C4-2B (cell line): ENCODE data around the gene IFNGR2.
"Not testable (repeated sequence)": the region's sequence is repeated elsewhere in the genome, so short reads cannot be mapped to it uniquely, and the experiment has no call there.

Source experiments
- H3K27ac ChIP-seq: fragments of 450-650 bp; 2 replicates; pipeline ENCODE4 v1.5.1; 2017
- CTCF ChIP-seq: fragments of 450-650 bp; conservative IDR thresholded peaks from 2 replicates; pipeline ENCODE4 v1.5.1; 2017; ENCODE audit warnings: mild to moderate bottlenecking
- ZFX ChIP-seq: fragments of 450-650 bp; IDR thresholded peaks from 2 replicates; pipeline ENCODE4 v1.6.1; 2017

IFNGR2 gene

DNA sequence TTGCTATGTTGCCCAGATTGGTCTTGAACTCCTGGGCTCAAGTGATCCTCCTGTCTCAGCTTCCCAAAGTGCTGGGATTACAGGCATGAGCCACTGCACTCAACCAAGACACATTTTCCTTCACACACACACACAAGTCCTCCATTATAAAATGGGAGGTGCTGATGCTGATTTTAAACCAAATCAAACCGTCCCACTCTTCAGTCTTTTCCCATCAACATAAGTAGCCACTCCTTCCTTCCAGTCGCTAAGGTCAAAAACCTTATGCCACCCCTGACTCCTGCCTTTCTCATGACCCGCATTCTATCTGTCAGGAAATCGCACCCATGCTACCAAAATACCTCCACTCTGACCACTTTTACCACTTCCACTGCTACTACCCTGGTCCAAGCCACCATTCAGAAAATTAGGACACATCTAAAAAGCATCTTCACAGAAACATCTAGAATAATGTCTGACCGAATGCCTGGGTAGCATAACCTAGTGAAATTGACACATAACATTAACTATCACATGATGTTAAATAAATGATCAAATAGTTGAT is 28.0 kb upstream of the IFNGR2 start:
- H3K27ac ChIP-seq, result peak overlapping the region; percentile 48; the same call in 1 of the 2 replicates

DNA sequence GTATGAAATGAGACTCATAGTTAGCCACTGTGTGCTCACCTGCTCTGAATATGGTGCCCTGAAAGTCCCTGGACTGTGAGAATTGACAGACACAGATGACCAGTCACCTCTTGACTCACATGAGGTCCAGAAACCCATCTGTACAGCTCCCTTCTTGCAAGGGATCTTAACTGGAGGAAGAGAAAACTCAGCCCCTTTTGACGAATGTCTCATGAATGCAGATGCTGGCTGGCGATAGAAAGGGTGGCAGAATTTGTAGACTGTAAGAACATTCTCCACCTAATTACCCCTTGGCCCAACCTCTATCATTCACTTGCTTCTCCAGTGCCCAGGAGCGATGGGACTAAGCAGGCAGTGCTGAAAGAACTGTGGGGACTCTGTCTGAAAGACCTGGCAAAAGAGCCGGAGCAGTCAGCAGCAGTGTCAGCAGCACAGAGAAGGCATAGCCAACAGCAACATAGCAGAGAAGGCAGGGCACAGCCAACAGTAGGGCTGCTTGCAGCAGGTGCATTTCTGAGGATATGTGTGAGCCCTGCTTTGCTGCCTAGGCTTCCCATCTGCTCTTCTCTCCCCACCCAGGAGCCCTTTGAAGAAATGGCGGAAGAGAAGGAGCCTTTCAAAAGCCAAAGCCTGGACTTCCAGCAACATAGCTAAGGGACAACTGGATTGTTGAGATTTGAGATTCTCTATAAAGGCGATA is 25.8 kb upstream of the IFNGR2 start:
- no peak overlapping the region for H3K27ac ChIP-seq
- TF ChIP-seq ZFX (no peak), CTCF (no peak)

More for the DNA sequence above, 28.0 kb upstream of the IFNGR2 start:
- TF ChIP-seq ZFX, result no peak
- TF ChIP-seq CTCF, result no peak

DNA sequence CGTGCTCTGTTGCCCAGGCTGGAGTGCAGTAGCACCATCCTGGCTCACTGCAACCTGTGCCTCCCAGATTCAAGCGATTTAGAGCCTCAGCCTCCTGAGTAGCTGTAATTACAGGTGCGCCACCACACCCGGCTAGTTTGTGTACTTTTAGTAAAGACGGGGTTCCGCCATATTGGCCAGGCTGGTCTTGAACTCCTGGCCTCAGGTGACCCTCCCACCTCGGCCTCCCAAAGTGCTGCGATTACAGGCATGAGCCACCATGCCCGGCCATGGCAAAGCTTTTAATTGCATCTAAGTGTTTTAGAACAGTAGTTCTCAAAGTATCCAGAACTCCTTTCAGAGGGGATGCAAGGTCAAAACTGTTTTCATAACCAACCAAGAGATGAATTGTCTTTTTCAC is 25.1 kb upstream of the IFNGR2 start:
- no peak overlapping the region for H3K27ac ChIP-seq
- no peak for TF ChIP-seq CTCF
- no peak for TF ChIP-seq ZFX

DNA sequence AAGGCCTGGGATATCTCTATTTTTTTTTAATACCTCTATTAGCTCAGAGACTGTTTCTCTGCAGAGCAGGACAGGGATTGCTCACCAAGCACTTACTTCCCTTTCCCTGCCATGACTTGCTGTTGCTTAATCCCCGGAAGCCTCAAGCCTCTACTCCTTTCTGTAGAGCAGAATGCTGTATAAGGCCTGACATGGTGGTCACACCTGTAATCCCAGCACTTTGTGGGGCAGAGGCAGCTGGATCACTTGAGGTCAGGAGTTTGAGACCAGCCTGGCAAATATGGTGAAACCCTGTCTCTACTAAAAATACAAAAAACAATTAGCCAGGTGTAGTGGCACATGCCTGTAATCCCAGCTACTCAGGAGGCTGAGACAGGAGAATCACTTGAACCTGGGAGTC is 23.3 kb upstream of the IFNGR2 start:
- H3K27ac ChIP-seq, result not testable (repeated sequence)

DNA sequence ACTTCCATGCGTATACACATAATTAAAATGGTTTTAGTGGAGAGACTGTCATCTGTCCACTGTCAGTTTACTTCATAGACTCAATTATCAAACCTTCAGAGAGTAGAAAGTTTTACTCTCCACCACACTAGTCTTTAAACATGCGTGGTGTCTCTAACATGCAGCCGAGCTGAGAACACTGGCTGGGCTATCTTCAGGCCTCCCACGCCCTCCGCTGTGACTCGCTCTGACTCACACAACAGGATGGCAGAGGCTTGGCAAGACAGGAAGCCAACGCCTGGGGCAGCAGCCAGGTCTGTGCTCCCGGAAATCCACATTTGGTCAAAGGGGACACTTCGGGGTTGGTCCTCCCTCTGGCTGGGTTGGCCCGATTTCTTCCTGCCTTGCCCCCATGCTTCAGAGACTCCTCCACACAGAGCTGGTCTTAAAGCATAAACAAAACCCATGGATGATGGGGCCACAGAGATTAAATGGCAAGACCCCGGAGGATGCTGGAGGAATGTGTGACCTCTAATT is 22.7 kb upstream of the IFNGR2 start:
- no peak overlapping the region for H3K27ac ChIP-seq
- TF ChIP-seq CTCF, result no peak
- TF ChIP-seq ZFX, result no peak

- not testable (repeated sequence) for H3K27ac ChIP-seq
These were observed 21.8 kb upstream of the IFNGR2 start for GRCh38 chr21:33381381-33381780.

DNA sequence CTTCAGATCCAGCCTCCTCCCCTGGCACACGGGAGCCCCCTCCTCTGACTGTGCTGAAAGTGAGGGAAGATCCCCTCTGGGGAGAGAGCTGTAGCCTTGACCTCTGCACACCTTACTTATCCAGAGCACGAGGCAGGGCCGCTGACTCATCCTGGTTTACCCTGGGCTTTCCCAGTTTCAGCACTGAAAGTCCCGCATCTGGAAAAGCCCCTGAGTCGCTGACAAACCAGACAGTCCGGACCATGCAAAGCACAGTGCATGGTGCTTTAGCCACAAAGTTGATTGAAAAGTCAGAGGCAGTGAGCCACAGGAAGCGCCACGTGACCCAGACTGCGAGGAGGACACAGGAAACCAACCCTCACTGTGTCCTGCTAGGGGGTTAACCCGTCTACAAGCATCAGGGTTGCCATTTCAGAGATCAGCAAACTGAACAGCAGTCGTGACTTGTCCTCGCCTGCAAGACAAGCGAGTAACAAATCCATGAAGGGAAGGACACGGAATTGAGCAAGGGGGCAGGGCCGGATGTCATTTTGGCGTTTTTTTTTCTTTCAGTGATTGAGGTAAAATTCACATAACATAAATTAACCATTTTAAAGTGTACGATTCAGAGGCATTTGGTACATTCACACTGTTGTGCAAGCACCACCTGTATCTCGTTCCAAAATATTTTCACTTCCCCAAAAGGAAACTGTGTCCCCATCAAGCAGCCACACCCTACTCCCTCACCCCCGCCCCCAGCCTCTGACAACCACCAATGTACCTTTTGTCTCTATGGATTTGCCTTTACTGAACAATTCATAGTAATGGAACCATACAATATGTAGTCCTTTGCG is 19.9 kb upstream of the IFNGR2 start:
- H3K27ac ChIP-seq, result no peak overlapping the region
- TF ChIP-seq CTCF, result no peak
- TF ChIP-seq ZFX, result no peak

- TF ChIP-seq ZFX (no peak), CTCF (no peak)
- H3K27ac ChIP-seq, result no peak overlapping the region
These were observed 18.3 kb upstream of the IFNGR2 start for GRCh38 chr21:33384841-33385331.
